Mesothelial cell of epicardium (in vitro differentiated cells): ENCODE results near the gene DCLK1. TPM values are rescaled to one million over a fixed set of nuclear protein-coding genes. Genes with fewer than 3 reads are reported as not detected.

Source experiments
- DNase-seq, 2 experiments: peaks; one replicate each; pipeline ENCODE4 v3.0.0; 2021; ENCODE audit warnings: low spot score in 2 of 2; ENCODE audit not compliant: unreplicated experiment in 2 of 2
- H3K27ac Mint-ChIP-seq: 2 replicates; pipeline ENCODE4 v1.8.0; 2021; ENCODE audit warnings: mixed read lengths
- H3K27me3 Mint-ChIP-seq: 2 replicates; pipeline ENCODE4 v1.8.0; 2021; ENCODE audit warnings: low read depth, mixed read lengths
- H3K36me3 Mint-ChIP-seq: 2 replicates; pipeline ENCODE4 v1.8.0; 2021; ENCODE audit warnings: mixed read lengths
- H3K4me1 Mint-ChIP-seq: 2 replicates; pipeline ENCODE4 v1.8.0; 2021; ENCODE audit warnings: mixed read lengths
- H3K4me3 Mint-ChIP-seq: 2 replicates; pipeline ENCODE4 v1.8.0; 2021; ENCODE audit warnings: mild to moderate bottlenecking, moderate library complexity, mixed read lengths
- H3K9me3 Mint-ChIP-seq: 2 replicates; pipeline ENCODE4 v1.8.0; 2021; ENCODE audit warnings: mixed read lengths
- CTCF ChIP-seq: fragments of 200-600 bp; sonication (generic); IDR thresholded peaks from one replicate; pipeline ENCODE4 v1.5.0; 2021; ENCODE audit warnings: antibody characterized with exemption; ENCODE audit not compliant: unreplicated experiment
- total RNA-seq: library from RNA; stranded (reverse); gene quantifications from 3 replicates; pipeline ENCODE4 v1.2.1, GENCODE V29; 2021

The DCLK1 gene
- total RNA-seq, 1 donor from 2014 or later: 21.7 TPM

GRCh38 chr13:35865341-35866240 lies 265.6 kb downstream of the DCLK1 start:
- no peaks in the 10 kb centered on the region for H3K27me3 Mint-ChIP-seq
- DNase-seq: no peak
- TF ChIP-seq CTCF: no peak
- H3K27ac Mint-ChIP-seq: no peak overlapping the region
- H3K4me1 Mint-ChIP-seq: peaks cover 15% of the 10 kb centered on the region
- no peak overlapping the region for H3K4me3 Mint-ChIP-seq
- peaks cover 9% of the 10 kb centered on the region for H3K9me3 Mint-ChIP-seq
- H3K36me3 Mint-ChIP-seq: peaks cover 12% of the 10 kb centered on the region

- no peak overlapping the region for H3K27ac Mint-ChIP-seq
- DNase-seq: no peak
- no peak overlapping the region for H3K4me3 Mint-ChIP-seq
- H3K36me3 Mint-ChIP-seq: peaks cover 4% of the 10 kb centered on the region
- peaks cover 32% of the 10 kb centered on the region for H3K4me1 Mint-ChIP-seq
- H3K9me3 Mint-ChIP-seq: peaks cover 5% of the 10 kb centered on the region
- peaks cover 7% of the 10 kb centered on the region for H3K27me3 Mint-ChIP-seq
- no peak for TF ChIP-seq CTCF
These were observed 270.5 kb downstream of the DCLK1 start for GRCh38 chr13:35860661-35861060.

GRCh38 chr13:35859981-35860380 lies 271.2 kb downstream of the DCLK1 start:
- Mint-ChIP-seq H3K9me3 (peaks cover 5% of the 10 kb centered on the region), H3K4me3 (no peak overlapping the region), H3K27me3 (peaks cover 9% of the 10 kb centered on the region), H3K4me1 (peaks cover 34% of the 10 kb centered on the region), H3K27ac (no peak overlapping the region), H3K36me3 (peaks cover 4% of the 10 kb centered on the region)
- TF ChIP-seq CTCF: no peak
- no peak for DNase-seq

- no peak for TF ChIP-seq CTCF
- Mint-ChIP-seq H3K27me3 (peaks cover 15% of the 10 kb centered on the region), H3K4me3 (no peak overlapping the region), H3K27ac (no peak overlapping the region), H3K36me3 (peaks cover 8% of the 10 kb centered on the region), H3K4me1 (peaks cover 36% of the 10 kb centered on the region), H3K9me3 (peaks cover 5% of the 10 kb centered on the region)
- DNase-seq: no peak
These were observed 272.5 kb downstream of the DCLK1 start for GRCh38 chr13:35858665-35859064.

GRCh38 chr13:35857769-35858168 lies 273.4 kb downstream of the DCLK1 start:
- Mint-ChIP-seq H3K4me3 (no peak overlapping the region), H3K4me1 (peaks cover 32% of the 10 kb centered on the region), H3K27ac (peak overlapping the region; percentile 75), H3K9me3 (peaks cover 5% of the 10 kb centered on the region), H3K27me3 (peaks cover 15% of the 10 kb centered on the region), H3K36me3 (peaks cover 8% of the 10 kb centered on the region)
- no peak for DNase-seq
- no peak for TF ChIP-seq CTCF
